Middle frontal gyrus (tissue), 1 donor: ENCODE data around the gene NCSTN.

Experiments used
- DNase-seq: peaks from one replicate; pipeline ENCODE4 v3.0.0-alpha.2; 2015; ENCODE audit warnings: low spot score; ENCODE audit errors: extremely low spot score

NCSTN gene

DNA sequence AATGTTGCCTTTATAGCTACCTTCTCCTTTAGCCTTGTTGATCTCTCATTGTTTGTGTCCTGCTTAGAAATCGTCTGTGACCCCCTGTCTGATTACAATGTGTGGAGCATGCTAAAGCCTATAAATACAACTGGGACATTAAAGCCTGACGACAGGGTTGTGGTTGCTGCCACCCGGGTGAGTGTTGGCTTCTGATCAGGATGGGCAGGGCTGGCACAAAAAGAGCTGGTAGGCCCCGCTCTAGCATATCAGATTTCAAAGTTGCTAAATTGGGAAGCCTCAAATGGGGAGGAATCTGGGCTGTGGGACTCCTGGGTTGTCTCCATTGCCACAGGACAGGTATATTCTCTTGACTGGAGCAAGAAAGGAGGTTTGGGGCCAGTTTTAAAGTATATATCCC, 8.4 kb downstream of the NCSTN start:
- no peak for DNase-seq

DNA sequence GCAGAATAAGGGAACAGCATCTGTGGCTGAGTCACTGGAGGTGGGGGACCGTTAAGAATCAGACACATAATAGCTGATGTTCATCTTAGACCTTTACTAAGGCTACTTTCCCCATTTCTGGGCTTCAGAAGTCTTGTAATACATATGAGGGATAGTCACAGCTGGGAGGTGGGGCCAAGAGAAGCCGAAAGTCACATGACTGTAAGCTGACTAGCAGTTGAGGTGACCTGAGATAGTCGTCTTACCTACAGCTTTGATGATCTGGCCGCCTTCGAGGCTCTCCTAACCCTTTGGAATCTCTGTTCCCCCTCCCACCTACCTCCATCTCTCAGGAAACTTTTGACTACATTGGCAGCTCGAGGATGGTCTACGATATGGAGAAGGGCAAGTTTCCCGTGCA, 9.4 kb downstream of the NCSTN start:
- DNase-seq, result no peak

DNA sequence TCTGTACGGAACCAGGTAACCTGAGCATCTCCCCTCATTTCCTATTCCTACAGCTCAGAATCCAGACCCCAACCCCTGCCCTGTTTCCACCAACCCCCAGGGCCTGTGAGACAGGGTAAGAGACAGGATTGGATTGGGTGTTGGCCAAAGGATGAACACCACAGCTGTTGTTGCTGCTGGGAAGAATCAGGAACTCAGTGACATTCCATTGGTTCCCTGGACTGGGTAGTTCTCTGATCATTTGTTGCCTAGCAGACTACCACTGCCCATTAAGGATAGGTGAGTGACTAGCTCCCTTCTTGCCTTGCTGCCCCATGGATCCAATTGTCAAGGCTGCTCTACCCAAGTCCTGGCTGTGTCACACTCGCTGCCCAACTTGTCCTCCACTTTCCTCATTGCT, 10.0 kb downstream of the NCSTN start:
- no peak for DNase-seq

DNA sequence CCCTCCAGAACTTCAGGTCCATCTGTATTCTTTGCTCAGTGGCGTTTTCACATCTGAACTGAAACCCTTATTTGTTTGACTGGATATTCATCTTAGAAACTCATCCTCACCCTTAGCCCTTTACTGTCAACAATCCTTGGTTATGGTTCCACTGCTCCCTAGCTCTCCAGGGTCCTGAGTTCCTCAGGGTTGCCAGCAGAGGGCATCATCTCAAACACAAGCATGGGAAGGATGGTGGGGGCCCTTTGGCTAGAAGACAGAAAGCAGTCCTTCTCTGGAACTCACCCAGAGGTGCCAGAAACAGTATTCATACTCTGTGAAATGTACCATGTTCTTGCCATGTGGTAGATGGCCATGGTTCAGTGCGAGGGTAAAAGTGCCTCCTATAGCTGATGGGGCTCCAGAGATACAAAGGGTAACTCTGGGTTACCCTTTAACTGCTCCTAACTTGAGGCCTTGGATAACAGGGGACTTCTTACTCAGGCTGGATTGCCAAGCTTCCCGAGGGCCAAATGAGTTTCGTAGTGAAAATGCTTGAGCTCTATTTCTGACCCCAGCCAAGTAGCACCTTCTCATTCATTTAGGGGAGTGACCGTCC, 11.3 kb downstream of the NCSTN start:
- DNase-seq, result no peak

DNA sequence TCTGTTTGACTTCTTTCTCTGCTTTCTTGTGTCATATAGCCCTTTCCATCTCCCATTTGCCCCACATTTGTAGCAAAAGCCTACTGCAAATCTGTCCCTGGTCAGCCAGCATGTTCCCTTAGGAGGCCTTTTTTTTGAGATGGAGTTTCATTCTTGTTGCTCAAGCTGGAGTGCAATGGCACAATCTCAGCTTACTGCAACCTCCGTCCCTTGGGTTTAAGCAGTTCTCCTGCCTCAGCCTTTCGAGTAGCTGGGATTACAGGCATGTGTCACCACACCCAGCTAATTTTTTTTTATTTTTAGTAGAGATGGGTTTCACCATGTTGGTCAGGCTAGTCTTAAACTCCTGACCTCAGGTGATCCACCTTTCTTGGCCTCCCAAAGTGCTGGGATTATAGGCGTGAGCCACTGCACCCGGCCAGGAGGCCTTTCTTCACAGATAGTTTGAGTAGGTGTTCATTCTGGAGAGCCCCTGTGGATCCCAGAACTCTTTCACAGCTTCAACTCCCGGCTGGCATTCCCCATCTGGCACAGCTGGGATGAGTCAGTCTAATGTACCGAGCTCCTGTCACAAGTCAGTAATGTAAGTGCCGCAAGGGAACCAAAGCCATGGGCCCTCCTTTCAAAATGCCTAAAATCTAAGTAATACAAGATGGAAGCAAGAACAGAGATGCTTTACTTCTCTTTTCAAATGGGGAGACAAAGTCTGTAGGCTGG, 14.3 kb downstream of the NCSTN start:
- no peak for DNase-seq

DNA sequence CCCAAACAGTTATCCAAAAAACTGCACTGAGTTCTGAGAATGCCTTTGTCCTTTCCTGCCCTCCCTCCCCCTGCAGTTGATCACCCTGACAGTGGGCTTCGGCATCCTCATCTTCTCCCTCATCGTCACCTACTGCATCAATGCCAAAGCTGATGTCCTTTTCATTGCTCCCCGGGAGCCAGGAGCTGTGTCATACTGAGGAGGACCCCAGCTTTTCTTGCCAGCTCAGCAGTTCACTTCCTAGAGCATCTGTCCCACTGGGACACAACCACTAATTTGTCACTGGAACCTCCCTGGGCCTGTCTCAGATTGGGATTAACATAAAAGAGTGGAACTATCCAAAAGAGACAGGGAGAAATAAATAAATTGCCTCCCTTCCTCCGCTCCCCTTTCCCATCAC, 14.9 kb downstream of the NCSTN start:
- DNase-seq, result no peak

DNA sequence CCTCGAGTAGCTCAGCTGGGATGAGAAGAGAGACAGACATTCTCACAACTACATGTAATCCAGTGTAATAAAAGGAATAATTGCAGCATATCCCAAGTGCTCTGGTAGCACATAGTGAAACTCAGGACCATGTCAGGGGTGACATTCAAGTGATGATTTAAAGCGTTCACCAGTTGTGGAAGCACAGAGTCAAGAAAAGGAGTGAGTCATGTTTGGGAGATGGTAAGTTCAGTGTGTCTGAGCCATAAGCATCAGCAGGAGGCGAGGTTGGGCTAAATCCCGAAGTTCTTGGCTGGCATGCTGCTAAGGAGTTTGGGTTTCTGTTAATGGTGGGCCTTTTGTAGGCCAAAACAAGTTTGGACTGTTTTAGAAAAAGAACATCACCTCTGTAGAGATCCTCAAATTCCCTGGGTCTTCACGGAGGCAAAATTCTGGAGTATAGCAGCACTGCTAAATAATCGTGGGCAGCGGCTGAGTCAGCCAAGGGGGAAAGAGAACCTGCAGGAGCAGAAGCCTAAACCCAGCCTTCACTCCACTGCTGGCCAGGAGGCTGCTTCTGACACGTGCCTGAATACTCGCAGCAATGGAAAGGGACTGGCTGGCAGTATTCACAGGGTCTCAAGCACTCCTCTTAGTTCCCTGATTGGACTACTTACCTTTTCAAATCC, 16.5 kb downstream of the NCSTN start:
- DNase-seq, result no peak

DNA sequence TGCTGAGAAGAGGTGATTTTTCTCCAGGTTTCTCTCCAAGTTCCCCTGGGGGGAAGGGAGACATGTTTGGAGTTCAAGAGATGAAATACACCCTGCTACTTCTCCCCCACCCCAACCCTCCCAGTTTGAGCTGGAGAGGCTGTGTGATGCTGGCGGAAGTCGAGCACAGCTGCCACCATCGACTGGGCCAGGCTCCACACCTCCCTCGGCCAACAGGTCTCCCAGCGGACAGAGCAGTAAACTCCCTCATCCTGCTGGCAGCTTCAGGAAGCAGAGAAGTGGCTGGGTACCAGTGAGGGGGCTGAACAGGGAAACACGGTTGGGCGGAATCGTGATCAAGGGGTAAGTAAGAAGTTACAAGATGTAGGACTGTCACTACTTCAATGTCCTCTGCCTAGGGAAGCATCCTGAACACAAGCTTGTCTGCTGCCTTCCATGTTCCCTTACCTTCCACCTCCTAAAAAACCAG, 17.1 kb downstream of the NCSTN start:
- no peak for DNase-seq

DNA sequence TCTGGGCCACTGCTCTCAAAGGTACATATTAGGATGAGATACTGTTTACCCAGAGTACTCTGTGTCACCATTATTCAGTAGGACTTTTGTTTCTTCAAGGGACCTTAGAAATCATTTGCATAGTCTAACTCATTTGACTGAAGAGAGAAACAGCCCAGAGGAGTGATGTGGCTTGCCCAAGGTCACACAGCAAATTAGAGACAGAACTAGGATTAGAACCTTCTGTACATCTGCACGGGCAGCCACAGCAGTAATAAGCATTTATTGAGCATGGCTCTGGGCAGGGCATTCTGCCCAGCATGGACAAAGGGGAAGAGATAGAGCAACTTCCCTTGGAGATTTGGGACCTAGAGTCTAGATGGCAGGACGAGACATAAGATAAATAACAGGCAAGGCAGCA, 18.0 kb downstream of the NCSTN start:
- DNase-seq, result no peak

DNA sequence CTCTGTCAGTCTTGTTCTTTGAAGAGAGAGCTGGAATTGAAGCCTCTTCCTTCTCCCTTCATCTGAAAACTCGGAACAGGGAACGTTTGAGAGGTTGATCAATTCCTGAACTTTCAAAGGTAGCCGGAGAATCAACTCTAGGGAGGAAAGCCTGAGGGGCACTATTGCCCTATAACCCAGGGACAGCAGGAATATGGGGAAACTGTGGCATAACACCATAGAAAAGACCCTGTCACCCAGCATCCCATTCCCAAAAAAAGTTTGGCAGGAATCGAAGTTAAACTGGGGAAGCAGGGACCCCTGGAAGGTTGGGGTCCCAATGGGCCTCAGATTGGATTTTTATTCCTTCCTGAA, 18.6 kb downstream of the NCSTN start:
- DNase-seq, result no peak

DNA sequence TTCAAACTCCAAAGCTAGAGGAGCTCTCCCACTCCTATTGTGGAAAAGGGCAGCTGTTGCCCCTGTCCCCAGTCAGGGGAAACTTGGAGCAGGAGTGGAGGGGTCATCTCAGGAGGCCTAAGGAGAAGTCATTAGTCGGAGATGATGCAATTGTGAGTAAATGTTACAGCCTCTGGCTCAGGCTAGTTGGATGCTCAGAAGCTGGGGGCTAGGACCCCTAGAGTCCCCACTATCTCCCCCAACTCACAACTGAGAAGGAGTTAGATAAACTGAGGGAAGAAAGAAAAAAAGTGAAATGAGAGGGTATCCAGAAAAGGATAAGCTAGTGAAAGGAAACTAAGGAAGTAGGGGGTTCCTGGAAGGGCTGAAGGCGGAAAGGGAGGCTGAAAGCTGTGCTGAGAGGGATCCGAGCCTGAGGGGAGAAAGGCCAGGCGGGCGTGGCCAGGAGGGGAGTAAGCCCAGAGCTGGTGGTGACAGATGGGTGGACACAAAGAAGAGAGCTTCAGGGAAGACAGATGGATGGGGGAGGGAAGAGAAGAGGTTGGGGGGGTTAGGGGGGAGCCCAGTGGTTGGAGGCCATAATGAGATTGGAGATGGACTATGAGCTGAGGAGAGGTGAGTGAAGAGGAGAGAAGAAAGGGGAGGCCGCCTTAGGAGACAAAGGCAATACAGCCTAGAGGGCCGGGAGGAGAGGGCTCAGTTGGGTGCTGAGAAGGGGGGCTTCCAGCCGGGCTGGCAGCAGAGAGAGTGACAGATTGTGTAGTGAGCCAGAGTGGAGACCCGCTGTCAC, 19.2 kb downstream of the NCSTN start:
- DNase-seq, result no peak

DNA sequence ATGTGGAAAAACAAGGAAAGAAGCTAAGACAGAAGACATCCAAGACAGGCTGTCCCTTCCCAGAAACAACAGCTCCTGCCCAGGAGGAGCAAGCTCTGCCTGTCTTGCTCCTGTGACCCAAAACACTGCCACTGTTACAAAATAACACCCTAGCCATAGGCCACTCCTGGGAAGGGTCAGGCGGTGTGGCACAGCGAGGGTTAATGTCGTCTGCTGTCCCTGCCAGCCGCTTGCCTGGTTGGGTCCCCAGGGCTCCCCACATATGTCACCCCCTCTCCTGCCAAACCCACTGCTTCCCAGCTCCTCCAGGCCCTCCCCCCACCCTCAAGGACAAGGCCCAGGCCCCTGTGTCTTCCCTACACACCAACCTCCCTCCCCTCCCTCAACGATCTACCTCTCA, 19.8 kb downstream of the NCSTN start:
- DNase-seq, result no peak

DNA sequence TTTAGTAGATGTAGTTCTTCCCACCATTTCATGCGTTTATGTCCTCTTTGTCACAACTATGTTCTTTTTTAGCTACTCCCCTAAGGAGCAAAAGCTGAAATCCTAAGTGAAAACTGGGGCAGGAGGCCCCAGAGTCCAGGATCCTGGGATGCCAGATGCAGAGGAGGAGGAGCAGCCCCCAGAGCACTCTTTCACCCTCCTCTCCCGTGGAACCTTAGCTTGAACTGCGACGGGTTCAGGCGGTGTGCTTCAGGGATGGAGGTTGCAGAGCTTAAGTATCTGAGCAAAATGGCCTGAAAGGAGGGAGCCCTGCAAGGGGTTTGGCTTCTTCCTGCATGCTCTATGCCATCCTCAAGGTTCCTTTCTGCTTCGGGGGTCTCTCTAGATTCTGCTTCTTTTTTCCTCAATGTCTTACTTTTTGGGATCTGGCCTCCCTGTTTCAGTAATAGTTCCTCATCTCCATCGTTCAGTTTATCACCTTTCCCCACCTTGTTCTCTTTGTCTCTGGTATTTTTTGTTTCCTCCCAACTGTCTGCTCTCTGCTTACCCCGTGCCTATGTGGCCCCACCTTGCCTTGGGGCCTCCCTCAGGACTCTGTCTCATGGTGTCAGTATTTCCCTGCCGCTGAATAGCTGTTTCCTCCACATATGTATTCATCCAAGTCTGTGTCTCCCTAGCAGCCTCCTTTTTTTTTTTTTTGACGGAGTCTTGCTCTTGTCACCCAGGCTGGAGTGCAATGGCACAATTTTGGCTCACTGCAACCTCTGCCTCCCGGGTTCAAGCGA, 21.0 kb downstream of the NCSTN start:
- DNase-seq, result no peak

DNA sequence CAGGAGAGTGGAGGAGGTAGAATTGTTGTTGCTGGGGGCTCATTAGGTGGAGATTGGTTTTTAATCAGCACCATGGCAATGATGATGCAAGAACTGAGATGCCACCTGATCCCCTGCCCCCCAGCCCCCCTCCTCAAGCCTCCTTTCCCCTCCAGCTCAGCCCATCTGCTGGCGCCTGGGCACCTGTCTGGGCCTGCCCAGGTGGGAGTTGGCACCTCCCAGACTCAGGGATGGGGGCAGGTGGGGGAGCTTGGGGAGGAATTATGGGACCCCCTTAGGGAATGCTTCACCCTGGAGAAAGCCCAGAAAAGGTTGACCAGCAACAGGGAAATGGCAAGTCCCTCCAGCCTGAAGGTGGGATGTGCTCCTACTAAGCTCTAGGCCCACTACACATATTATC, 22.1 kb downstream of the NCSTN start:
- no peak for DNase-seq

DNA sequence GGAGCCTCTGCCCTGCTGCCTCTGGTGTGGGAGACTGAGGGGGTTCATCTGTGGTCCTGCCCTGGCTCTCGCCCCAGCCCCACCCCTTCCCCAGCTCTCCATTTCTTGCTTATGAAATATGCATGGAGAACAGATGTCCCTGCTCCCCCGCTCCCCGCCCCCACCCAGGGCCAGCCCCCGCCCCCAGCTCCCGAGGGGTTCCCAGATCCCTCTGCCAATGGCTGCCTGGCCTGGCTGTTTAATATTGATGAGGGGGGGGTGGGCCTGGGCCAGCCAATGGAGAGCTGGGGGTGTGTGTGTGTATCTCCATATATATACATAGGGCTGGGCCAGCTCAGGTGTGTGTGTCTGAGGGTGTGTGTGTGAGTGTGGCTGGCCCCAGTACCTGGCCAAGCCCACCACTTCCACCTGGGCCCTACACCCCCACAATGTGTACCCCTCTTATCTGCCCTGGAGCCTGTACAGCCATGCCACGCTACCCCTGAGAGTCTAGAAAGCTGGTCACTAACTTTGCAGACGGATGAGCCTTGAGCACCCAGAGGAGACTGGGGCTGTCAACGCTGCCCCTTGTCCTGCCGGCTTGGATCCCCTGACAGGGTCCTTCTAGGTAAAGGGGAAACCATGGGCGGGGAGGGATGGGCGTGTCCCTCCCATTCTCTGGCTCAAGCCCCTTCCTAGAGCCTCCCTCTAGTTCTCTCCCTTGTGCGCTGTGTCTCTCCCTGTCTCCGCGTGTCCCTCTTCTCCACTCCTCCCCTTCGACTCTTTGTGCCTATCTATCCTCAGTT, 23.7 kb downstream of the NCSTN start, which contains the start of gene NHLH1:
NHLH1 (plus strand) TSS at position 341 of the 785 bp plus-strand sequence. CDS start 3,661 bp downstream, outside the sequence.
- no peak for DNase-seq

DNA sequence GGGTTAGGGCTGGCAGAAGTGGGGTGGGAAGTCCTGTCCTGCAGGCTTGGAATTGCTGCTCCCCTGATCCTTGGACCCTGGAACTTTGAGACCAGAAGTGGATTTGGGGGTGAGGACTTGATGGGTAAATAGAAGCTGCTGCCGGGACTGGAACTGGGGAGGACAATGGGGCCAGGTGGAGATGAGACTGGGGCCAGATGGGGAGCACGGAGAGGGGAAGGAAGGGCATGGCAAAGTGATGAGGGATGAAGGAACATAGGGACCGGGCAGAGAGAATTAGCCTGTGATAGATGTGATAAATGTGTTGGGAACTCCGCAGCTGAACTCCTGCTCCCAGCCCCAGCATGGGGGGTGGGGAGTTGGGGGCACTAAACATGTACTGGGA, 24.3 kb downstream of the NCSTN start:
- no peak for DNase-seq

DNA sequence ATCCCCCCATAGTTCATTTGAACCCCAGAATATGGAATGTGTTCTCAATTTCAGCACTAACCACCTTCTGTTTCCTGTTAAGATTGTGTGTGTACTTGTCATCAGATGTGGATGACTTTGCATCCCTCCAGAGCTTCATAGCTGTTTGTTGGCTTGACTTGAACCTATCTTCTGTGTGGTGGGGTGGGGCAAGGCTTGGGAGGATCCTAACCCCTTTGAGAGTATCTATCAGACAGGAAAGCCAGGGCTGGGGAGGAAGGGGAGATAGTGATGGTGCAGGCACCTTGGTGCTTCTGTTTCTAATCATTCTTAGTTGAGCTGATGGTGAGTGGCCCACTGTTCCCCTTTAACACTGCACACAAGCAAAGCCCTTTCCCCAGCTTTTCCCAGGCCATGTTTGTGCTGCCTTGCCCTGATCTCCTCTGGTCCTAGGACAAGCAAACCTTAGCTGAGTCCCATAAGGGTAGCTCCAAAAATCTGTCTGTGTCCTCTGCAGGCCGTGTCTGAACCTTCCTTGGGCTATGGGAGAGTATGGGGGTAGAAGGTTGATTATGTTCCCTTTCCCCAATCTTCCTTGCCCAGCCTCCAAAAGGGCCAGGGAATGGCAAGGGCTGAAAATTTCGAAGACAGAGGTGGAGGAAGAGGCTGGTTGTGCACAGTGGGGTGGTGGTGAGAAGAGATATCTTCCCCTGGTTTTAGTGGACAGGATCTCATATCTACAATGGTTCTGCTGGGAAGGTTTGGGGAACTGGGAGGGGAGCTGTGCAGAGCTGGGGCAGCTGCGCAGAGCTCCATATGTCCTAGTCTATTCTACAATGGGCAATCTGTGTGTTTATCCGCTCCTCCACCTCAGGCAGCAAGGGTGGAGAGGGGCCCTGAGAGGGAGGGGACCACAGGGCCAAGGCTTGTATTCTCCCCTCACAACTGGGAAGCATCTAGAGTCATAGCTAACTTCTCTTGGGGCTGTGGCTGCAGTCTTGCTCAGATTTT, 25.0 kb downstream of the NCSTN start:
- no peak for DNase-seq

DNA sequence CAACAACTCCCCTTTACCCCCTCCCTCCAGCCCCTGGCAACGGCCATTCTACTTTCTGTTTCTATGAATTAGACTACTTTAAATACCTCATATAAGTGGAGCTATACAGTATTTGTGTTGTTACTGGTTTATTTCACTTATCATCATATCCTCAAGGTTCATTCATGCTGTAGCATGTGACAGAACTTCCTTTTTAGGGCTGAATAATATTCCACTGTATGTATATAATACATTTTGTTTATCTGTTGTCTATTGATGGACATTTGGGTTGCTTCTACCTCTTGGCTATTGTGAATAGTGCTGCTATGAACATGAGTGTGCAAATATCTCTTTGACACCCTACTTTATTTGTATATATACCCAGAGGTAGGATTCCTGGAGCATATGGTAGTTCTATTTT, 25.9 kb downstream of the NCSTN start:
- no peak for DNase-seq
